NCI-H1417 (cell line): ENCODE measurements around the gene CISD2.
"Not testable (repeated sequence)": the region's sequence is repeated elsewhere in the genome, so short reads cannot be mapped to it uniquely, and the experiment has no call there.

Experiments
- DNase-seq, 3 experiments: peaks; one replicate each; lab custom pipeline; 2025; lab: John Stamatoyannopoulos, UW

CISD2 gene

GRCh38 chr4:102850370-102850769 is 18.4 kb upstream of the CISD2 start:
- no peak for DNase-seq

GRCh38 chr4:102858828-102859464 is 9.8 kb upstream of the CISD2 start:
- DNase-seq, result no peak

GRCh38 chr4:102860611-102861324 is 8.0 kb upstream of the CISD2 start:
- no peak for DNase-seq

GRCh38 chr4:102862016-102862415 is 6.8 kb upstream of the CISD2 start:
- no peak for DNase-seq

GRCh38 chr4:102862747-102863146 is 6.0 kb upstream of the CISD2 start:
- DNase-seq, result no peak

GRCh38 chr4:102865327-102865726 is 3.5 kb upstream of the CISD2 start:
- not testable (repeated sequence) for DNase-seq

- peak in 2 of 3 experiments; percentile 6 to 52 for DNase-seq
Observed at GRCh38 chr4:102867278-102868152, 1.3 kb upstream of the CISD2 start.

GRCh38 chr4:102868153-102868780 is 525 bp upstream of the CISD2 start:
- DNase-seq, result no peak

- no peak for DNase-seq
Observed at GRCh38 chr4:102869569-102870197, 891 bp downstream of the CISD2 start.

- no peak for DNase-seq
Observed at GRCh38 chr4:102871772-102872171, 3.0 kb downstream of the CISD2 start.

- DNase-seq, result not testable (repeated sequence)
Observed at GRCh38 chr4:102877477-102878106, 8.8 kb downstream of the CISD2 start.

- not testable (repeated sequence) for DNase-seq
Observed at GRCh38 chr4:102878349-102878748, 9.6 kb downstream of the CISD2 start.

GRCh38 chr4:102878901-102879300 is 10.1 kb downstream of the CISD2 start:
- no peak for DNase-seq

GRCh38 chr4:102881343-102881742 is 12.6 kb downstream of the CISD2 start:
- DNase-seq, result no peak

- DNase-seq, result no peak
Observed at GRCh38 chr4:102883278-102883677, 14.5 kb downstream of the CISD2 start.

GRCh38 chr4:102888570-102888969 is 19.8 kb downstream of the CISD2 start:
- DNase-seq, result not testable (repeated sequence)

- DNase-seq, result peak in 1 of 3 experiments; percentile 38
Observed at GRCh38 chr4:102889866-102890265, 21.1 kb downstream of the CISD2 start.

GRCh38 chr4:102896547-102896946 is 27.8 kb downstream of the CISD2 start:
- not testable (repeated sequence) for DNase-seq

GRCh38 chr4:102897610-102898009 is 28.8 kb downstream of the CISD2 start:
- not testable (repeated sequence) for DNase-seq

GRCh38 chr4:102901804-102902203 is 33.0 kb downstream of the CISD2 start:
- DNase-seq, result no peak

- no peak for DNase-seq
Observed at GRCh38 chr4:102918859-102919258, 50.1 kb downstream of the CISD2 start.
